ENCODE measurements around the gene SAP30. TPM values are rescaled to one million over a fixed set of nuclear protein-coding genes. Genes with fewer than 3 reads are reported as not detected.

SAP30 gene
- total RNA-seq, 1 experiment from 2014 or later: 9.8 TPM

GRCh38 chr4:173357939-173358338 lies 12.8 kb upstream of the SAP30 start:
- Histone ChIP-seq H3K4me1 (no peaks in the 10 kb centered on the region), H3K9me3 (no peaks in the 10 kb centered on the region), H3K4me3 (ENCODE audit: low read depth, low read length) (no peak overlapping the region), H3K27me3 (replicated peaks; ENCODE audit: control insufficient read depth, insufficient read depth, low read length) (no peaks in the 10 kb centered on the region), H3K36me3 (ENCODE audit: control insufficient read depth, insufficient read depth, low read length) (no peaks in the 10 kb centered on the region)
- ChIA-PET CTCF (interaction anchor here (0.9 kb wide), 1 partner anchor 37 kb away, joined by 4 read pairs; no protein-coding TSS in a partner anchor), POLR2A (no interaction called here)
- Mint-ChIP-seq H3K27me3 (ENCODE audit: insufficient read depth, unreplicated experiment) (peaks cover under 1% of the 10 kb centered on the region), H3K4me3 (ENCODE audit: unreplicated experiment) (no peak overlapping the region), H3K4me1 (ENCODE audit: low read depth, unreplicated experiment) (no peaks in the 10 kb centered on the region), H3K9me3 (ENCODE audit: unreplicated experiment) (no peaks in the 10 kb centered on the region), H3K36me3 (ENCODE audit: insufficient read depth, unreplicated experiment) (no peaks in the 10 kb centered on the region), H3K27ac (ENCODE audit: unreplicated experiment) (no peak overlapping the region)
- no peak for DNase-seq
- intact Hi-C loops (cut with micrococcal nuclease; ENCODE audit: unreplicated experiment): no loop called here
- BruUV-seq (replicated peaks): no TSS peak
- TF ChIP-seq CTCF (IDR thresholded peaks at IDR 0.05; ENCODE audit: insufficient read depth in 1 of 2, low read depth in 1 of 2, low read length in 1 of 2, severe bottlenecking in 1 of 2, unreplicated experiment in 1 of 2): no peak

GRCh38 chr4:173360587-173361221 lies 10.1 kb upstream of the SAP30 start:
- ChIA-PET CTCF (interaction anchor here (0.7 kb wide), 1 partner anchor 10 kb away, joined by 6 read pairs; no protein-coding TSS in a partner anchor), POLR2A (no interaction called here)
- H3K27me3 Mint-ChIP-seq (ENCODE audit: insufficient read depth, unreplicated experiment): peaks cover 4% of the 10 kb centered on the region
- H3K4me1 ChIP-seq: no peaks in the 10 kb centered on the region
- peak; percentile 18 to 35 for TF ChIP-seq CTCF (IDR thresholded peaks at IDR 0.05; ENCODE audit: insufficient read depth in 1 of 2, low read depth in 1 of 2, low read length in 1 of 2, severe bottlenecking in 1 of 2, unreplicated experiment in 1 of 2)
- DNase-seq: no peak
- H3K27ac Mint-ChIP-seq (ENCODE audit: unreplicated experiment): no peak overlapping the region
- no peak overlapping the region for H3K4me3 Mint-ChIP-seq (ENCODE audit: unreplicated experiment)
- no peaks in the 10 kb centered on the region for H3K36me3 ChIP-seq (ENCODE audit: control insufficient read depth, insufficient read depth, low read length)
- H3K9me3 Mint-ChIP-seq (ENCODE audit: unreplicated experiment): no peaks in the 10 kb centered on the region
- no peak overlapping the region for H3K4me3 ChIP-seq (ENCODE audit: low read depth, low read length)
- H3K36me3 Mint-ChIP-seq (ENCODE audit: insufficient read depth, unreplicated experiment): no peaks in the 10 kb centered on the region
- intact Hi-C loops (cut with micrococcal nuclease; ENCODE audit: unreplicated experiment): loop anchor here (2.0 kb wide), 2 partner anchors 42 to 72 kb away; no protein-coding TSS in a partner anchor
- no peaks in the 10 kb centered on the region for H3K4me1 Mint-ChIP-seq (ENCODE audit: low read depth, unreplicated experiment)
- no peaks in the 10 kb centered on the region for H3K9me3 ChIP-seq
- H3K27me3 ChIP-seq (replicated peaks; ENCODE audit: control insufficient read depth, insufficient read depth, low read length): no peaks in the 10 kb centered on the region
- no TSS peak for BruUV-seq (replicated peaks)

GRCh38 chr4:173362666-173363065 lies 8.1 kb upstream of the SAP30 start:
- H3K4me3 Mint-ChIP-seq (ENCODE audit: unreplicated experiment): no peak overlapping the region
- H3K4me1 Mint-ChIP-seq (ENCODE audit: low read depth, unreplicated experiment): no peaks in the 10 kb centered on the region
- ChIA-PET CTCF (no interaction called here), POLR2A (no interaction called here)
- no peak for TF ChIP-seq CTCF (IDR thresholded peaks at IDR 0.05; ENCODE audit: insufficient read depth in 1 of 2, low read depth in 1 of 2, low read length in 1 of 2, severe bottlenecking in 1 of 2, unreplicated experiment in 1 of 2)
- no peak overlapping the region for H3K27ac Mint-ChIP-seq (ENCODE audit: unreplicated experiment)
- no TSS peak for BruUV-seq (replicated peaks)
- no peak for DNase-seq
- H3K36me3 ChIP-seq (ENCODE audit: control insufficient read depth, insufficient read depth, low read length): no peaks in the 10 kb centered on the region
- H3K27me3 Mint-ChIP-seq (ENCODE audit: insufficient read depth, unreplicated experiment): peaks cover 4% of the 10 kb centered on the region
- H3K4me1 ChIP-seq: no peaks in the 10 kb centered on the region
- intact Hi-C loops (cut with micrococcal nuclease; ENCODE audit: unreplicated experiment): no loop called here
- H3K9me3 Mint-ChIP-seq (ENCODE audit: unreplicated experiment): no peaks in the 10 kb centered on the region
- no peaks in the 10 kb centered on the region for H3K36me3 Mint-ChIP-seq (ENCODE audit: insufficient read depth, unreplicated experiment)
- no peaks in the 10 kb centered on the region for H3K9me3 ChIP-seq
- H3K4me3 ChIP-seq (ENCODE audit: low read depth, low read length): no peak overlapping the region
- no peaks in the 10 kb centered on the region for H3K27me3 ChIP-seq (replicated peaks; ENCODE audit: control insufficient read depth, insufficient read depth, low read length)
